Suprapubic skin (tissue), 3 donors: ENCODE measurements around the gene NEB.

ENCODE experiments used
- POLR2A ChIP-seq, 2 donors: fragments of 450-650 bp; IDR thresholded peaks; one replicate each; pipeline ENCODE4 v1.6.1; 2017; ENCODE audit warnings: antibody characterized with exemption in 2 of 2, mild to moderate bottlenecking in 2 of 2, moderate library complexity in 2 of 2
- TF ChIP-seq, protein P1 (sequence below), 2 donors: fragments of 200-600 bp in 1 of 2; fragments of 450-650 bp in 1 of 2; sonication (generic) in 1 of 2; IDR thresholded peaks; one replicate each; pipeline ENCODE4 v1.5.1; 2016 to 2019; ENCODE audit warnings: antibody characterized with exemption in 2 of 2, mild to moderate bottlenecking in 1 of 2, moderate library complexity in 1 of 2

DNA sequence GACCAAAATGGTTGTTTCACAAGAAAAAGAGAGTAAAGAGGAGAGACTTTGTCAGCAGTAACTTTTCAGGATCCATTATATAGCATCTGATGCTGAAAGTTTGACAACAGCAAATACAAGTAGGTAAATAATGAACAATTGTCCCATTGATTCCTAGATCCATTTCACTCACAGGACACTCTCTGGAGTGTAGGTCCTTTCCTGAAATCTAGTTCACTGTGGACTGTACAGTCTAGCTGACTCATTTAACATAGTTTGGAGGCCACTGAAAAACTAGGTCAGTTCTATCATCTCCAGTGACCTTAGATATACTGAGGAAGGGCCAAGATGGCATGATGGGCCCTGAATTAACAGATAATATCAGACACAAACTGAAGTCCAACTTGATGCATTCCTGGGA is 19.3 kb upstream of the NEB start:
- TF ChIP-seq, protein P1, sequence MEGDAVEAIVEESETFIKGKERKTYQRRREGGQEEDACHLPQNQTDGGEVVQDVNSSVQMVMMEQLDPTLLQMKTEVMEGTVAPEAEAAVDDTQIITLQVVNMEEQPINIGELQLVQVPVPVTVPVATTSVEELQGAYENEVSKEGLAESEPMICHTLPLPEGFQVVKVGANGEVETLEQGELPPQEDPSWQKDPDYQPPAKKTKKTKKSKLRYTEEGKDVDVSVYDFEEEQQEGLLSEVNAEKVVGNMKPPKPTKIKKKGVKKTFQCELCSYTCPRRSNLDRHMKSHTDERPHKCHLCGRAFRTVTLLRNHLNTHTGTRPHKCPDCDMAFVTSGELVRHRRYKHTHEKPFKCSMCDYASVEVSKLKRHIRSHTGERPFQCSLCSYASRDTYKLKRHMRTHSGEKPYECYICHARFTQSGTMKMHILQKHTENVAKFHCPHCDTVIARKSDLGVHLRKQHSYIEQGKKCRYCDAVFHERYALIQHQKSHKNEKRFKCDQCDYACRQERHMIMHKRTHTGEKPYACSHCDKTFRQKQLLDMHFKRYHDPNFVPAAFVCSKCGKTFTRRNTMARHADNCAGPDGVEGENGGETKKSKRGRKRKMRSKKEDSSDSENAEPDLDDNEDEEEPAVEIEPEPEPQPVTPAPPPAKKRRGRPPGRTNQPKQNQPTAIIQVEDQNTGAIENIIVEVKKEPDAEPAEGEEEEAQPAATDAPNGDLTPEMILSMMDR (IDR thresholded peaks at IDR 0.05) = no peak
- no peak for TF ChIP-seq POLR2A (IDR thresholded peaks at IDR 0.05)
